Fibroblast of lung (primary cell): Measurements from ENCODE around the gene SRP19. TPM values are rescaled to one million over a fixed set of nuclear protein-coding genes. Genes with fewer than 3 reads are reported as not detected.
"Not testable (repeated sequence)": the region's sequence is repeated elsewhere in the genome, so short reads cannot be mapped to it uniquely, and the experiment has no call there.

Experiments
- DNase-seq, 2 donors: peaks; one replicate each; pipeline versions ENCODE4 v3.0.0 to v3.0.0-alpha.2; 2010; ENCODE audit warnings: low read depth in 2 of 2
- H2AFZ ChIP-seq: 2 replicates; pipeline ENCODE4 v1.5.1; 2012; ENCODE audit warnings: low read length, control low read depth, inconsistent platforms
- H3K27ac ChIP-seq: 2 replicates; pipeline ENCODE4 v1.5.1; 2011; ENCODE audit warnings: low read length, control low read depth; ENCODE audit not compliant: insufficient read depth
- H3K27me3 ChIP-seq: 2 replicates; pipeline ENCODE4 v1.5.1; 2011; ENCODE audit warnings: mild to moderate bottlenecking, low read length; ENCODE audit not compliant: control insufficient read depth, insufficient read depth
- H3K36me3 ChIP-seq: 2 replicates; pipeline ENCODE4 v1.5.1; 2011; ENCODE audit warnings: low read length; ENCODE audit not compliant: control insufficient read depth, insufficient read depth
- H3K4me1 ChIP-seq: 2 replicates; pipeline ENCODE4 v1.5.1; 2011; ENCODE audit warnings: low read length; ENCODE audit not compliant: control insufficient read depth, insufficient read depth; ENCODE audit errors: extremely low read depth
- H3K4me2 ChIP-seq: 2 replicates; pipeline ENCODE4 v1.5.1; 2011; ENCODE audit warnings: low read length, control low read depth; ENCODE audit not compliant: insufficient read depth; ENCODE audit errors: extremely low read depth
- H3K4me3 ChIP-seq, 4 experiments: fragments of 200-600 bp in 1 of 4; sonication (generic) in 1 of 4; replicated peaks in 1 of 4; 2 replicates each; pipeline ENCODE4 v1.5.1; 2011 to 2016; ENCODE audit warnings: low read length in 4 of 4, low read depth in 3 of 4, mild to moderate bottlenecking in 3 of 4, control low read depth in 2 of 4, inconsistent platforms in 1 of 4, mixed read lengths in 1 of 4; ENCODE audit not compliant: insufficient read depth in 1 of 4; ENCODE audit errors: control extremely low read depth in 1 of 4
- H3K79me2 ChIP-seq: 2 replicates; pipeline ENCODE4 v1.5.1; 2012; ENCODE audit warnings: mild to moderate bottlenecking, low read length, inconsistent platforms; ENCODE audit not compliant: control insufficient read depth, insufficient read depth
- H3K9ac ChIP-seq: 2 replicates; pipeline ENCODE4 v1.5.1; 2011; ENCODE audit warnings: mild to moderate bottlenecking, low read length, control low read depth; ENCODE audit not compliant: insufficient read depth
- H3K9me3 ChIP-seq: 2 replicates; pipeline ENCODE4 v1.5.1; 2012; ENCODE audit warnings: low read depth, low read length; ENCODE audit not compliant: control insufficient read depth, insufficient read depth
- H4K20me1 ChIP-seq: 2 replicates; pipeline ENCODE4 v1.5.1; 2011; ENCODE audit warnings: low read length; ENCODE audit not compliant: control insufficient read depth, insufficient read depth; ENCODE audit errors: extremely low read depth
- EZH2 ChIP-seq: IDR thresholded peaks from 2 replicates; pipeline ENCODE4 v1.5.1; 2012; ENCODE audit warnings: low read length, control low read depth, mild to moderate bottlenecking; ENCODE audit errors: missing control alignments
- polyA plus RNA-seq, 2 donors: library from polyadenylated mRNA; depleted of rRNA in 1 of 2; stranded (reverse) in 1 of 2; unstranded in 1 of 2; fragments of >200 nt; gene quantifications; 2 replicates each; pipeline ENCODE4 v1.2.1, GENCODE V29; 2011 to 2012; ENCODE audit warnings: missing spikeins in 1 of 2
- total RNA-seq: library from RNA; depleted of rRNA; stranded (reverse); fragments of >200 nt; gene quantifications from 2 replicates; pipeline ENCODE4 v1.2.1, GENCODE V29; 2014
- TF ChIP-seq, protein P1 (sequence below), 2 donors: IDR thresholded peaks in 1 of 2; conservative IDR thresholded peaks in 1 of 2; 1 replicate in 1 of 2; 2 replicates in 1 of 2; pipeline ENCODE4 v1.5.1; 2011 to 2012; ENCODE audit warnings: low read length in 2 of 2, control low read depth in 1 of 2, inconsistent platforms in 1 of 2, low read depth in 1 of 2, mild to moderate bottlenecking in 1 of 2

Gene SRP19
- total and polyA plus RNA-seq, 2 donors (not counting 1 experiment from before 2014, with no cell fraction given), result 58.5 to 118 TPM

DNA sequence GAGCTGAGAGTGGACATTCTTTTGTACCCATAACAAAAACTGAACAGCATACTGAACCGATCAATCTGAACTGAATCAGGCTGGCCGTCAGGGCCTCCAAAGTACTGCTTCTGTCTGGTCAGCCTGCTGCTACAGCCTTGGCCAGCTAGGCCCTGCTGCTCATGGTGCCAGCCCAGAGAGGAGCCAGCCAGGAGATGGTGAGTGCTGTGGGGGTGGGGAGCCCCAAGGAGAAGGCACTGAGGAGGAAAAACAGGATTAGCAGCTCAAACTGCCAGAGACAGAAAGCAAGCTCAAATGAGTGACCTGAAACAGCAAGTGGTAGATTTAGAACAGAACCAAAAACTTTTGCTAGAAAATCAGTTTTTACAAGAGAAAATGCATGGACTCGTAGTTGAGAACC lies 23.9 kb downstream of the SRP19 start:
- H3K36me3 ChIP-seq, result peaks cover 17% of the 10 kb centered on the region
- no peak overlapping the region for H3K27ac ChIP-seq
- DNase-seq, result no peak
- TF ChIP-seq, protein P1, sequence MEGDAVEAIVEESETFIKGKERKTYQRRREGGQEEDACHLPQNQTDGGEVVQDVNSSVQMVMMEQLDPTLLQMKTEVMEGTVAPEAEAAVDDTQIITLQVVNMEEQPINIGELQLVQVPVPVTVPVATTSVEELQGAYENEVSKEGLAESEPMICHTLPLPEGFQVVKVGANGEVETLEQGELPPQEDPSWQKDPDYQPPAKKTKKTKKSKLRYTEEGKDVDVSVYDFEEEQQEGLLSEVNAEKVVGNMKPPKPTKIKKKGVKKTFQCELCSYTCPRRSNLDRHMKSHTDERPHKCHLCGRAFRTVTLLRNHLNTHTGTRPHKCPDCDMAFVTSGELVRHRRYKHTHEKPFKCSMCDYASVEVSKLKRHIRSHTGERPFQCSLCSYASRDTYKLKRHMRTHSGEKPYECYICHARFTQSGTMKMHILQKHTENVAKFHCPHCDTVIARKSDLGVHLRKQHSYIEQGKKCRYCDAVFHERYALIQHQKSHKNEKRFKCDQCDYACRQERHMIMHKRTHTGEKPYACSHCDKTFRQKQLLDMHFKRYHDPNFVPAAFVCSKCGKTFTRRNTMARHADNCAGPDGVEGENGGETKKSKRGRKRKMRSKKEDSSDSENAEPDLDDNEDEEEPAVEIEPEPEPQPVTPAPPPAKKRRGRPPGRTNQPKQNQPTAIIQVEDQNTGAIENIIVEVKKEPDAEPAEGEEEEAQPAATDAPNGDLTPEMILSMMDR (conservative IDR thresholded peaks at IDR 0.05 in 1 of 2, IDR thresholded peaks at IDR 0.05 in 1 of 2; ENCODE audit: low read depth in 1 of 2, low read length in 2 of 2), result no peak
- no peak for TF ChIP-seq EZH2
- H3K4me1 ChIP-seq, result no peaks in the 10 kb centered on the region
- H3K27me3 ChIP-seq, result no peaks in the 10 kb centered on the region
- no peak overlapping the region for H3K4me3 ChIP-seq
- H3K79me2 ChIP-seq, result peaks cover 2% of the 10 kb centered on the region
- no peak overlapping the region for H3K4me2 ChIP-seq
- H4K20me1 ChIP-seq, result no peaks in the 10 kb centered on the region
- no peak overlapping the region for H2AFZ ChIP-seq
- H3K9ac ChIP-seq, result no peak overlapping the region
- H3K9me3 ChIP-seq, result no peaks in the 10 kb centered on the region

DNA sequence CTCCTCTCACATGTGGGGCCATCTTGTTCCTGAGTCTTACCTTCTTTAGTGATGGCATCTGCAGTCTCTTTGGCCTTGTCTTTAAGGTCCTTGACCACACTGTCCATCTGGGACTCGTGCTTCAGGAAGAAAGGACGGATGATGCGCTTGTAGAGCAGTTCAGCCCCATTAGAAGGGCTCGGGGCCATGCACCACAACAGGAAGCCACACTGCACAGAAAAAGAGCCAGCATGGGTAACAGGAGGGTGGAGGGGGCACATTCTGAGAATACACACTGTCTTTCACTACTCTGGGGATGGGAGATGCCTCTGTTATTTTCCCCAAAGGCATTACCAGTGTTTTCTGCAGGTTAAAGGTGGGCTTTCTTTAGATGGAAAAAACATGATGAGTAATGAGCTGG lies 25.9 kb downstream of the SRP19 start:
- H2AFZ ChIP-seq, result no peak overlapping the region
- TF ChIP-seq EZH2, result no peak
- TF ChIP-seq, protein P1 (conservative IDR thresholded peaks at IDR 0.05 in 1 of 2, IDR thresholded peaks at IDR 0.05 in 1 of 2; ENCODE audit: low read depth in 1 of 2, low read length in 2 of 2), result no peak
- H3K79me2 ChIP-seq, result peaks cover 2% of the 10 kb centered on the region
- H3K9me3 ChIP-seq, result no peaks in the 10 kb centered on the region
- H3K4me1 ChIP-seq, result no peaks in the 10 kb centered on the region
- no peak for DNase-seq
- no peak overlapping the region for H3K27ac ChIP-seq
- no peak overlapping the region for H3K9ac ChIP-seq
- no peaks in the 10 kb centered on the region for H3K27me3 ChIP-seq
- H3K4me3 ChIP-seq, result no peak overlapping the region
- H3K4me2 ChIP-seq, result no peak overlapping the region
- H3K36me3 ChIP-seq, result peaks cover 16% of the 10 kb centered on the region
- H4K20me1 ChIP-seq, result no peaks in the 10 kb centered on the region

DNA sequence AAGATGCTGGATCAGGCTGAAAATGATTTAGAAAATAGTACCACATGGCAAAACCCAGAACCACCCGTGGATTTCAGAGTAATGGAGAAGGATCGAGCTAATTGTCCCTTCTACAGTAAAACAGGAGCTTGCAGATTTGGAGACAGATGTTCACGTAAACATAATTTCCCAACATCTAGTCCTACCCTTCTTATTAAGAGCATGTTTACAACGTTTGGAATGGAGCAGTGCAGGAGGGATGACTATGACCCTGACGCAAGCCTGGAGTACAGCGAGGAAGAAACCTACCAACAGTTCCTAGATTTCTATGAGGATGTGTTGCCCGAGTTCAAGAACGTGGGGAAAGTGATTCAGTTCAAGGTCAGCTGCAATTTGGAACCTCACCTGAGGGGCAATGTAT lies 31.0 kb downstream of the SRP19 start:
- not testable (repeated sequence) for H3K9me3 ChIP-seq, H3K9ac ChIP-seq, H3K4me3 ChIP-seq, H3K36me3 ChIP-seq, H4K20me1 ChIP-seq, H2AFZ ChIP-seq, H3K79me2 ChIP-seq, H3K27ac ChIP-seq, H3K4me2 ChIP-seq, H3K27me3 ChIP-seq, DNase-seq, H3K4me1 ChIP-seq
